Kidney epithelial cell (primary cell): ENCODE measurements around the gene NDST1. TPM values are rescaled to one million over a fixed set of nuclear protein-coding genes. Genes with fewer than 3 reads are reported as not detected.

Experiments used
- DNase-seq: peaks from one replicate; pipeline ENCODE4 v3.0.0-alpha.2; 2010; ENCODE audit warnings: low read depth
- H3K27me3 ChIP-seq: 2 replicates; pipeline ENCODE4 v1.6.0; 2011; ENCODE audit warnings: low read length; ENCODE audit not compliant: control insufficient read depth, insufficient read depth
- H3K36me3 ChIP-seq: 2 replicates; pipeline ENCODE4 v1.5.1; 2011; ENCODE audit warnings: low read length; ENCODE audit not compliant: control insufficient read depth, insufficient read depth
- H3K4me3 ChIP-seq: 2 replicates; pipeline ENCODE4 v1.5.1; 2011; ENCODE audit warnings: low read depth, mild to moderate bottlenecking, control low read depth, low read length
- CTCF ChIP-seq: IDR thresholded peaks from 2 replicates; pipeline ENCODE4 v1.5.1; 2011; ENCODE audit warnings: mild to moderate bottlenecking, moderate library complexity, low read length, control low read depth, inconsistent platforms; ENCODE audit not compliant: insufficient read depth, poor library complexity, severe bottlenecking
- total RNA-seq: library from RNA; depleted of rRNA; stranded (reverse); fragments of >200 nt; gene quantifications from 2 replicates; pipeline ENCODE4 v1.2.3, GENCODE V29; 2015

The NDST1 gene
- total RNA-seq, 1 donor from 2014 or later: 192 TPM

- no peak for DNase-seq
- Histone ChIP-seq H3K4me3 (no peak overlapping the region), H3K36me3 (peaks cover 7% of the 10 kb centered on the region), H3K27me3 (no peaks in the 10 kb centered on the region)
- TF ChIP-seq CTCF: no peak
These were observed 30.3 kb downstream of the NDST1 start for GRCh38 chr5:150538007-150538917.

DNA sequence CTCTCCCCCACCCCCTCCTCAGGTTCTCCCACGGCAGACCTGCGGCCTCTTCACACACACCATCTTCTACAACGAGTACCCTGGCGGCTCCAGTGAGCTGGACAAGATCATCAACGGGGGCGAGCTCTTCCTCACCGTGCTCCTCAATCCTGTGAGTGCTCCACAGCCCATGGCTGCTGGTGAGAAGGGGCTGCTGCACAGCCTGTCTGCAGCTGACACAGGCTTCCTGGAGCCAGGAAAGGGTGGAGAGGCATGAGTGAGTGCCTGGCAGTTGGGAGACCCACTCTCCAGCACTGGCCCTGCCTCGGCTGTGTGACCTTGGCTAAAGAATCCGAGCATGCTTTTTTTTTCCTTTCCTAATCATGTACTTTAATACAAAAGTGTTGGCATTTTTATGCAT, 31.3 kb downstream of the NDST1 start:
- Histone ChIP-seq H3K27me3 (no peaks in the 10 kb centered on the region), H3K4me3 (no peak overlapping the region), H3K36me3 (peaks cover 7% of the 10 kb centered on the region)
- TF ChIP-seq CTCF: no peak
- no peak for DNase-seq

- H3K36me3 ChIP-seq: peaks cover 7% of the 10 kb centered on the region
These were observed 32.1 kb downstream of the NDST1 start for GRCh38 chr5:150540042-150540441.

DNA sequence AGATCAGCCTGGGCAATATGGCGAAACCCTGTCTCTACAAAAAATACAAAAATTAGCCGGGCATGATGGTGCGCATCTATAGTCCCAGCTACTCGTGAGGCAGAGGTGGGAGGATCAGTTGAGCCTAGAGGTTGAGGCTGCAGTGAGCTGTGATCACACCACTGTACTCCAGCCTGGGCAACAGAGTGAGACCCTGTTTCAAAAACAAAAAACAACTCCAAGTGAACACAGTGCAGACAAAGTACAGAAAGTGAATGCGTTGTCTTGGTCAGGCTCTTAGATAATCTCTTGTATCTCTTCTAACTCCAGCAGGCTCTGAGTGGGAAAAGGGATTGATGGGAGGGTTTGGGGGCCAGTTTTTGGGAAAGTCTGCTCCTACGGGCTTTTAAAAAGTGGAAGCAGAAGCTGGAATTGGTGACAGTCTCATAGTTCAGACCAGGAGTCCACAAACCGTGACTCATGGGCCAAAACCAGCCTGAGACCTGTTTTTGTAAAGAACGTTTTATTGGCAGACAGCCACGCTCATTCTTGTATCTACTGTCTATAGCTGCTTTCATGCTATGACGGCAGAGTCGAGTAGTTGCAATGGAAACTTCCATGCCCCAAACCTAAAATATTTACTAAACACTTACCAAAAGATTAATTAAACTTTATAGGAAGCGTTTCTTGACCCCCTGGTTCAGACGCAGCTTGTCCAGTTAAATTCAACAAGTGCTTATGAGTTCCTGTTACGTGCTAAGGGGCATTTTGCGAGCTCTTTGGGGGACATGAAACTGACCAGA, 32.9 kb downstream of the NDST1 start:
- no peak for TF ChIP-seq CTCF
- no peaks in the 10 kb centered on the region for H3K27me3 ChIP-seq
- no peak for DNase-seq
- peaks cover 7% of the 10 kb centered on the region for H3K36me3 ChIP-seq
- H3K4me3 ChIP-seq: no peak overlapping the region

More at GRCh38 chr5:150540042-150540441, 32.1 kb downstream of the NDST1 start:
- no peak for DNase-seq
- Histone ChIP-seq H3K4me3 (no peak overlapping the region), H3K27me3 (no peaks in the 10 kb centered on the region)
- no peak for TF ChIP-seq CTCF

DNA sequence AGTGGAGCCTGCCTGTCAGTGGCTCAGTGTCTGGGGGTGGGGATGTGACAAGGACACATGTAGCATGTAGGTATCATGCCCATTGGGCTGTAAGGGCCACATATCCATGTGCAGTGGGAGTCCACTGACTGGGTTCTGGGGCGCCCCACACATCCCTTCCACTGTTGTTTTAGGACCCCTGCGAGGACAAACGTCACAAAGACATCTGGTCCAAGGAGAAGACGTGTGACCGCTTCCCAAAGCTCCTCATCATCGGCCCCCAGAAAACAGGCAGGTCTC, 33.4 kb downstream of the NDST1 start:
- no peak for TF ChIP-seq CTCF
- no peak for DNase-seq
- Histone ChIP-seq H3K36me3 (peaks cover 7% of the 10 kb centered on the region), H3K27me3 (no peaks in the 10 kb centered on the region), H3K4me3 (no peak overlapping the region)
